Psoas muscle (tissue), 8 donors: ENCODE data around the gene ARSK. TPM values are rescaled to one million over a fixed set of nuclear protein-coding genes. Genes with fewer than 3 reads are reported as not detected.

Experiments
- ATAC-seq, 4 donors: fragments of 200-7000 bp; cut with Tn5 transposase; one replicate each; pipeline ENCODE4 v1.9.1; 2020; ENCODE audit warnings: moderate library complexity in 3 of 4, mild to moderate bottlenecking in 2 of 4
- DNase-seq, 2 donors: peaks; one replicate each; pipeline ENCODE4 v3.0.0-alpha.2; 2020
- H3K27ac ChIP-seq: fragments of 200-600 bp; one replicate; pipeline ENCODE4 v1.8.0; 2022
- H3K27me3 ChIP-seq, 3 donors: fragments of 200-600 bp in 1 of 3; one replicate each; pipeline versions ENCODE4 v1.6.1 to v1.8.0; 2013 to 2022; ENCODE audit warnings: low read length in 2 of 3, mild to moderate bottlenecking in 2 of 3, moderate library complexity in 1 of 3; ENCODE audit not compliant: insufficient read depth in 3 of 3
- H3K36me3 ChIP-seq, 2 donors: fragments of 200-600 bp in 1 of 2; one replicate each; pipeline versions ENCODE4 v1.6.1 to v1.8.0; 2013 to 2022; ENCODE audit warnings: low read depth in 1 of 2, mild to moderate bottlenecking in 1 of 2, moderate library complexity in 1 of 2; ENCODE audit not compliant: insufficient read depth in 1 of 2
- H3K4me1 ChIP-seq: fragments of 200-600 bp; one replicate; pipeline ENCODE4 v1.8.0; 2022
- H3K4me3 ChIP-seq: fragments of 200-600 bp; one replicate; pipeline ENCODE4 v1.8.0; 2022; ENCODE audit warnings: mild to moderate bottlenecking
- H3K9me3 ChIP-seq: fragments of 200-600 bp; one replicate; pipeline ENCODE4 v1.8.0; 2022
- CTCF ChIP-seq: fragments of 200-600 bp; IDR thresholded peaks from one replicate; pipeline ENCODE4 v1.8.0; 2022; ENCODE audit warnings: antibody characterized with exemption
- WGBS, 3 donors: extraction: QIAGEN DNeasy Blood & Tissue Kit; methylation state at CpG; one replicate each; pipeline versions ENCODE4 v1.1.6 to v1.1.7; 2013; 5-methylcytosine and 5-hydroxymethylcytosine counted together
- intact Hi-C, 2 donors: fragments of 100-400 bp; cut with DNase I; formaldehyde crosslinking; loops; one replicate each; pipeline versions ENCODE4 v1.11.0 to v1.14.2; 2022
- polyA plus RNA-seq, 3 donors: library from polyadenylated mRNA; stranded (reverse); fragments of 200-250 nt; gene quantifications; one replicate each; pipeline ENCODE4 v1.2.3, GENCODE V29; 2013
- total RNA-seq, 4 donors: library from RNA; stranded (reverse); fragmentation: NEBNext Ultra II Directional in 2 of 4; extraction: Animal tissue kit (Norgen Biotek cat#: 25700) in 2 of 4; gene quantifications; one replicate each; pipeline versions ENCODE4 v1.2.1 to v1.2.4, GENCODE V29; 2021 to 2023
- donor health status: healthy with polysubstance abuse.
- donor health status: DM: no; HTN: no; CAD: no; lungs with moderate emphysema.
- donor health status: Bipolar disorder and iron deficiency.
- donor health status: healthy.
- donor health status: DM: yes; HTN: yes; CAD: no.
- donor health status: DM: no; HTN: no; CAD: no.
- donor health status: DM: no; HTN: no; CAD: no.
- donor health status: DM: yes; HTN: yes; CAD: no.

ARSK gene
- total and polyA plus RNA-seq, 7 donors, result 1.6 to 8.5 (median 2.0) TPM

- no peak for TF ChIP-seq CTCF
- ATAC-seq (no peak), DNase-seq (no peak)
- Histone ChIP-seq H3K27ac (no peak overlapping the region), H3K36me3 (peaks cover 0 to 19% of the 10 kb centered on the region in 2 donors), H3K4me1 (peaks cover 6% of the 10 kb centered on the region), H3K4me3 (no peak overlapping the region), H3K9me3 (no peaks in the 10 kb centered on the region), H3K27me3 (no peaks in the 10 kb centered on the region)
- intact Hi-C loops, result no loop called here
- WGBS, 3 donors, result 96 to 98% (median 96%) methylated on average over 5 of the region's 5 CpGs
These were observed 36.6 kb downstream of the ARSK start for GRCh38 chr5:95591490-95591901.

- no peaks in the 10 kb centered on the region for H3K27me3 ChIP-seq
- no peak overlapping the region for H3K27ac ChIP-seq
- TF ChIP-seq CTCF, result no peak
- no peak for DNase-seq
- 94 to 98% (median 97%) methylated on average over 3 of the region's 3 CpGs for WGBS, 3 donors
- H3K9me3 ChIP-seq, result no peaks in the 10 kb centered on the region
- intact Hi-C loops, result no loop called here
- no peak for ATAC-seq
- peaks cover 0 to 19% of the 10 kb centered on the region in 2 donors for H3K36me3 ChIP-seq
- peaks cover 6% of the 10 kb centered on the region for H3K4me1 ChIP-seq
- H3K4me3 ChIP-seq, result no peak overlapping the region
These were observed 40.5 kb downstream of the ARSK start for GRCh38 chr5:95595289-95595931.

- Histone ChIP-seq H3K9me3 (no peaks in the 10 kb centered on the region), H3K4me3 (no peak overlapping the region), H3K4me1 (peaks cover 6% of the 10 kb centered on the region), H3K27ac (no peak overlapping the region), H3K27me3 (no peaks in the 10 kb centered on the region), H3K36me3 (peaks cover 0 to 14% of the 10 kb centered on the region in 2 donors)
- TF ChIP-seq CTCF, result no peak
- DNase-seq, result no peak
- WGBS, 3 donors, result 78 to 100% (median 83%) methylated on average over 1 of the region's 1 CpG
- intact Hi-C loops, result no loop called here
- ATAC-seq, result no peak
These were observed 44.4 kb downstream of the ARSK start for GRCh38 chr5:95599252-95599651.

- 87 to 92% (median 89%) methylated on average over 1 of the region's 1 CpG for WGBS, 3 donors
These were observed 45.7 kb downstream of the ARSK start for GRCh38 chr5:95600557-95600956.

More at GRCh38 chr5:95600557-95600956, 45.7 kb downstream of the ARSK start:
- TF ChIP-seq CTCF, result no peak
- Histone ChIP-seq H3K4me1 (peaks cover 6% of the 10 kb centered on the region), H3K36me3 (peaks cover 0 to 14% of the 10 kb centered on the region in 2 donors), H3K9me3 (no peaks in the 10 kb centered on the region), H3K4me3 (no peak overlapping the region), H3K27me3 (no peaks in the 10 kb centered on the region), H3K27ac (no peak overlapping the region)
- ATAC-seq (no peak), DNase-seq (no peak)
- intact Hi-C loops, result no loop called here
